BJ (cell line): ENCODE results near the gene KLHL29. TPM values are rescaled to one million over a fixed set of nuclear protein-coding genes. Genes with fewer than 3 reads are reported as not detected.

Experiments used
- CTCF ChIA-PET: fragments of 350-600 bp; formaldehyde crosslinking; extraction: SDS; loops from one replicate; lab custom pipeline; 2021; ENCODE audit warnings: antibody characterized with exemption, inconsistent platforms; lab: Yijun Ruan, JAX
- POLR2A ChIA-PET: fragments of 300-600 bp; sonication (Branson Sonifier 250); formaldehyde crosslinking; extraction: SDS; loops from one replicate; lab custom pipeline; 2021; ENCODE audit warnings: antibody characterized with exemption; lab: Charles Lee
- DNase-seq: peaks from one replicate; pipeline ENCODE4 v3.0.0-alpha.2; 2011; ENCODE audit warnings: low read depth
- H3K27me3 ChIP-seq: 2 replicates; pipeline ENCODE4 v1.6.0; 2011; ENCODE audit warnings: low read length; ENCODE audit not compliant: control insufficient read depth, insufficient read depth
- H3K36me3 ChIP-seq: 2 replicates; pipeline ENCODE4 v1.5.1; 2011; ENCODE audit warnings: low read length; ENCODE audit not compliant: control insufficient read depth, insufficient read depth
- H3K4me3 ChIP-seq: 2 replicates; pipeline ENCODE4 v1.5.1; 2011; ENCODE audit warnings: low read depth, mild to moderate bottlenecking, control low read depth, low read length
- polyA plus RNA-seq: library from polyadenylated mRNA; depleted of rRNA; stranded (reverse); fragments of >200 nt; gene quantifications from 2 replicates; pipeline ENCODE4 v1.2.3, GENCODE V29; 2011
- TF ChIP-seq, protein P1 (sequence below): IDR thresholded peaks from 2 replicates; pipeline ENCODE4 v1.5.1; 2011; ENCODE audit warnings: low read depth, mild to moderate bottlenecking, control low read depth, inconsistent platforms, low read length, moderate library complexity; ENCODE audit not compliant: insufficient read depth

KLHL29 gene
- polyA plus RNA-seq, 1 experiment, result 10.0 TPM

DNA sequence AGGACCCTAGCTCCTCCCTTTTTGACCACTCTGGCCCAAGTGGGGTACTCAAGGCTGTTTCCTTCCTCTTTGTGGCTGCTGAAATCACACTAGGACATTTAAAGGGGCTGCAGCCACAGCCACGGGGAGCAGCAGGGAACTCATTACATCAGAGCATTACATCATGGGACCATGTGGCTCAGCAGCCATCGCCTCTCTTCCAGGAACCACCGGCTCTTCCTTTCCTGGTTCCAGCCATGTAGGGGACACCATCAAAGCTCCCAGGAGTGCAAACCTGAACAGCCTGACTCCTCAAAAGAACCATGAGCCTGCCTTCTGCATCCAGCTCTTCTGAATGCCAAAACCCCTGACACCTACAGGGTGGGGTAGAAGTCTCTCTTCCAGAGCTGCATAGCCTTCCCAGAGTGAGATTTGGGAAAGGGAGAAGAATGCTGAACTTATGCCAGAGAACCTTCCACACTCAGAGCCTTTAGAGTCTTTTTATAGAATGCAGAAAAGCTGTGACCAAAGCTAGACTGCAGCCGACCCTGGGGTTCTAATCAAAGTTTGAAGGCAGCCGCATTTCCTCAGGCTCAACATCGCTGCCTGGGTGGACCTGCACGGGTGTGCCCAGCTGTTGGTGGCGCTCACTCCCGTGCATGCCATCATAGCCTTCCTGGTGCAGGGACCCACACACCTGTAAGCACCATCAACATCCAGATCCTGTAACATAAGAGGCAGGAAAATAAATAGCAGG is 121.7 kb downstream of the KLHL29 start:
- ChIA-PET POLR2A (no interaction called here), CTCF (no interaction called here)
- Histone ChIP-seq H3K36me3 (0 out of 2 replicates have a peak, but pooled peaks cover 1% of the 10 kb centered on the region), H3K4me3 (no peak overlapping the region), H3K27me3 (no peaks in the 10 kb centered on the region)
- no peak for DNase-seq
- TF ChIP-seq, protein P1, sequence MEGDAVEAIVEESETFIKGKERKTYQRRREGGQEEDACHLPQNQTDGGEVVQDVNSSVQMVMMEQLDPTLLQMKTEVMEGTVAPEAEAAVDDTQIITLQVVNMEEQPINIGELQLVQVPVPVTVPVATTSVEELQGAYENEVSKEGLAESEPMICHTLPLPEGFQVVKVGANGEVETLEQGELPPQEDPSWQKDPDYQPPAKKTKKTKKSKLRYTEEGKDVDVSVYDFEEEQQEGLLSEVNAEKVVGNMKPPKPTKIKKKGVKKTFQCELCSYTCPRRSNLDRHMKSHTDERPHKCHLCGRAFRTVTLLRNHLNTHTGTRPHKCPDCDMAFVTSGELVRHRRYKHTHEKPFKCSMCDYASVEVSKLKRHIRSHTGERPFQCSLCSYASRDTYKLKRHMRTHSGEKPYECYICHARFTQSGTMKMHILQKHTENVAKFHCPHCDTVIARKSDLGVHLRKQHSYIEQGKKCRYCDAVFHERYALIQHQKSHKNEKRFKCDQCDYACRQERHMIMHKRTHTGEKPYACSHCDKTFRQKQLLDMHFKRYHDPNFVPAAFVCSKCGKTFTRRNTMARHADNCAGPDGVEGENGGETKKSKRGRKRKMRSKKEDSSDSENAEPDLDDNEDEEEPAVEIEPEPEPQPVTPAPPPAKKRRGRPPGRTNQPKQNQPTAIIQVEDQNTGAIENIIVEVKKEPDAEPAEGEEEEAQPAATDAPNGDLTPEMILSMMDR, result no peak

GRCh38 chr2:23507267-23508065 is 122.5 kb downstream of the KLHL29 start:
- ChIA-PET POLR2A (no interaction called here), CTCF (no interaction called here)
- TF ChIP-seq, protein P1, result no peak
- Histone ChIP-seq H3K36me3 (0 out of 2 replicates have a peak, but pooled peaks cover 1% of the 10 kb centered on the region), H3K4me3 (no peak overlapping the region), H3K27me3 (no peaks in the 10 kb centered on the region)
- DNase-seq, result no peak

DNA sequence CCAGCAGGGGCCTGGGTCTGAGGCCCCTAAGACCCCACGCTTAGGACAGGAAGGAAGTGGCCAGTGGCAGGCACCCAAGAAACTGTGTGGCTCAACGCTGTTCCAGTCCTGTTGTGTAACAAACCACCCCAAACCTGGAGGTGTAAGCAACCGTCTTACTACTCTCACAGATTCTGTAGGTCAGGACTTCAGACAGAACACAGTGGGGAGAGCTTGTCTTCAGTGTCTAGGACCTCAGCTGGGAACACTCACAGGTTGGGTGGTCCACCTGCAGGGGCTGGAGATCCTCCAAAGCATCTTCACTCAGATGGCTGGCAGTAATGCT is 123.0 kb downstream of the KLHL29 start:
- Histone ChIP-seq H3K4me3 (no peak overlapping the region), H3K27me3 (no peaks in the 10 kb centered on the region), H3K36me3 (peaks cover 1% of the 10 kb centered on the region; the same call in 1 of the 2 replicates)
- DNase-seq, result no peak
- CTCF ChIA-PET, result interaction anchor here (0.8 kb wide), 1 partner anchor 28 kb away, joined by 3 read pairs; no protein-coding TSS in a partner anchor
- POLR2A ChIA-PET, result no interaction called here
- TF ChIP-seq, protein P1, result no peak

DNA sequence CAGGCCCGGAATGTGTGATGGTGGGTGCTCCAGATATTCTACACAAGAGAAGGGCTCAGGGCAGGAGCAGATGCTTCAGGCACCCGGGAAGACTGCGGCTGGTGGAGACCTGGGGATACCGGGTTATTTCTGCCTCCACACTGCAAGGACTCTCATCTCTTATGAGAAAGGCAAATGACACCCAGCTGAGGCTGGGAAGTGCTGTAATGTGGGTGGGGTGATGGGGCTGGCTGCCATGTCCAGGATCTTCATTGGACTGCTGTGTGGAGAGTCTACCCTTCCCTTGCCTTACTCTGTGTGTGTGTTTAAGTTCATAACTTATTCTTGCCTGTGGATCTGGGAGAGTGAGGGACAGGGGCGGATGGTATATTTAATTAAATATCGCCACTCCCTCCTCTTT is 124.1 kb downstream of the KLHL29 start:
- Histone ChIP-seq H3K27me3 (no peaks in the 10 kb centered on the region), H3K36me3 (peaks cover 1% of the 10 kb centered on the region; the same call in 1 of the 2 replicates), H3K4me3 (no peak overlapping the region)
- POLR2A ChIA-PET, result no interaction called here
- no peak for DNase-seq
- TF ChIP-seq, protein P1, result no peak
- CTCF ChIA-PET, result interaction anchor here (0.8 kb wide), 1 partner anchor 27 kb away, joined by 3 read pairs; no protein-coding TSS in a partner anchor

GRCh38 chr2:23509596-23510292 is 124.8 kb downstream of the KLHL29 start:
- ChIA-PET CTCF (no interaction called here), POLR2A (no interaction called here)
- TF ChIP-seq, protein P1, result no peak
- Histone ChIP-seq H3K27me3 (no peaks in the 10 kb centered on the region), H3K36me3 (peaks cover 1% of the 10 kb centered on the region; the same call in 1 of the 2 replicates), H3K4me3 (no peak overlapping the region)
- DNase-seq, result no peak
